Subcutaneous abdominal adipose tissue (tissue), 5 donors: Measurements from ENCODE around the gene ZFAND3.

Experiments used
- H3K27ac ChIP-seq: one replicate; pipeline ENCODE4 v1.7.0; 2013; ENCODE audit warnings: low read depth, mild to moderate bottlenecking, inconsistent platforms, low read length, moderate library complexity
- H3K27me3 ChIP-seq, 5 donors: one replicate each; pipeline ENCODE4 v1.7.0; 2013; ENCODE audit warnings: low read length in 5 of 5, inconsistent platforms in 1 of 5; ENCODE audit not compliant: control insufficient read depth in 5 of 5, insufficient read depth in 4 of 5
- H3K36me3 ChIP-seq, 5 donors: one replicate each; pipeline ENCODE4 v1.7.0; 2013; ENCODE audit warnings: low read length in 5 of 5; ENCODE audit not compliant: control insufficient read depth in 5 of 5, insufficient read depth in 5 of 5
- H3K4me1 ChIP-seq, 5 donors: one replicate each; pipeline ENCODE4 v1.7.0; 2013; ENCODE audit warnings: low read length in 5 of 5, mild to moderate bottlenecking in 3 of 5, moderate library complexity in 1 of 5; ENCODE audit not compliant: control insufficient read depth in 5 of 5, insufficient read depth in 5 of 5
- H3K4me3 ChIP-seq, 5 donors: one replicate each; pipeline ENCODE4 v1.7.0; 2013; ENCODE audit warnings: low read length in 5 of 5, low read depth in 1 of 5
- H3K9ac ChIP-seq, 5 donors: one replicate each; pipeline ENCODE4 v1.7.0; 2013; ENCODE audit warnings: low read length in 5 of 5, mild to moderate bottlenecking in 4 of 5, moderate library complexity in 3 of 5
- H3K9me3 ChIP-seq, 5 donors: one replicate each; pipeline ENCODE4 v1.7.0; 2013; ENCODE audit warnings: low read length in 5 of 5; ENCODE audit not compliant: control insufficient read depth in 5 of 5
- donor health status: healthy.
- donor health status: healthy.
- donor health status: healthy.
- donor health status: healthy.
- donor health status: healthy.

Gene ZFAND3

DNA sequence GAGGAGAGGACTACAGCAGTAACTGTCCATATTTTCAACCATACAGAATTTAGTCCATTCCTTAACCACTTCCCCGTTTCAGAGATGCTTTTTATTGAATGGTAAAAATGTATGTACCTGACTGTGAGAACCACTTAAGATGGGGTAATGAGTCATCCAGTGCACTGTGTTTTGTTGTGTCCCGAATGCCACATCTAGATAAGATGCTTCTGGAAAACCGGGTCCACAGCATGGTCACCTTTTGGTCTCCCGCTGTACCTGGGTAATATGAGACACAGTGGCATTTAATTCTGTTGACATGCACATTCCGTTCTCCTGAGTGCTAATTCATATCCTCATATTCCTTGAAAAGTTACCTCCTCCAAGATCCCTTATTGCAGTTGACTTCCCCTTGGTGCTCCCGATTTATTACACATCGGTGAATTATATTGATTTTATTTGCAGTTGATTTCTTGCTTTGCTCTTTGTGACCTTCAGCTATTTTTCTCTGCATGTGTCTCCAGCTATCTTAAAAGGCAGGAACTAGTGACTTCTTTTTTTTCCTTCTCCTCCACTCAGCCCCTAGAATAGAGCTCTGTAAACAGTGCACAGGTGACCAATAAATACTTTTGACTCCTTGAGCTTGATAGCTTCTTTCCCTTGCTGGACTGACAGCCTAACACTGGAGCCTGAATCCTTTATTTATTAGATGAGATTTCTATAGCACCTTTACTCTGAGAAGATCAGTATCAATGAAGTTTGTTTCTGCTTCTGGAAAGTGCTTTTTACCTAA, 314.6 kb downstream of the ZFAND3 start:
- no peaks in the 10 kb centered on the region for H3K27me3 ChIP-seq
- no peak overlapping the region for H3K4me3 ChIP-seq
- peaks cover 3 to 11% (median 4%) of the 10 kb centered on the region in 5 donors for H3K4me1 ChIP-seq
- no peaks in the 10 kb centered on the region for H3K9me3 ChIP-seq
- no peak overlapping the region for H3K9ac ChIP-seq
- H3K27ac ChIP-seq: no peak overlapping the region
- H3K36me3 ChIP-seq: peaks cover 0 to 3% (median 2%) of the 10 kb centered on the region in 5 donors

DNA sequence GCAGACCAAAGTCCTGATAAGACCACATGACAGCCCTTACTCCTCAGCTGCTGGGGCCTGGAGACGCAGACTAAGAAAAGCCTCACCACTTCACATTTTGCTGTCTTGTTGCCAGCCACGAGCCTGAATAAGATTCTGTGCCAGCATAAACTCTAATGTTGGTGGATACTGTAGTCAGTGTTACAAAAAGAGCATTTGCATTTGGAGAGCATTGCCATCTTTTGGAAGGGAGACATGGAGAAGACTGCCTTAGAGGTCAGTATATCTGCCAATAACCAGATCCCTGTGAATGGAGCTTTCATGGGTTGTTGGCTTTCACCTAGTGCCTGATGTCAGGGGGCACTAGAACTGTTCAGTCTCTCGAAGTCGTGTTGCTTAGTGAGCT, 315.2 kb downstream of the ZFAND3 start:
- H3K9me3 ChIP-seq: no peaks in the 10 kb centered on the region
- no peaks in the 10 kb centered on the region for H3K27me3 ChIP-seq
- peaks cover 0 to 3% (median 2%) of the 10 kb centered on the region in 5 donors for H3K36me3 ChIP-seq
- H3K9ac ChIP-seq: no peak overlapping the region
- H3K4me1 ChIP-seq: peaks cover 3 to 11% (median 4%) of the 10 kb centered on the region in 5 donors
- H3K4me3 ChIP-seq: no peak overlapping the region
- H3K27ac ChIP-seq: no peak overlapping the region

DNA sequence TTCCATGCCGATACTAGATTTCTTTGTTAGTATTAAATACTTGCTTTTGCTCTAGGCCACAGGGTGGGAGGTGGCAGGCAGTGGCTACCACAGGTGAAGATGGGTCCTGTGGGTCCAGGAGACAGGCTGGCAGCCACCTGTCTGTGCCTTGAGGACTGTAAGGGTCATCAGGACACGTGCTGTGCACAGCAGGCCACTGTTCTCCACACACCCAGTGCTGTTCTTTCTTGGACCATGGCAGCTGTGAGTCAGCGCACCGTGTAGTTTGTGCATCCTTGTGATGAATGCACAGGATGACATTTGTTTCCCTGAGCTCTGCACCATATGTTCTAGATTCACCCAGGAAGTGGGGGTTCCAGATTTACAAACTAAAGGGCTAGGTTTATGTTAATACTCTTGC, 317.0 kb downstream of the ZFAND3 start:
- no peak overlapping the region for H3K9ac ChIP-seq
- H3K27ac ChIP-seq: no peak overlapping the region
- H3K27me3 ChIP-seq: no peaks in the 10 kb centered on the region
- H3K9me3 ChIP-seq: no peaks in the 10 kb centered on the region
- H3K36me3 ChIP-seq: peaks cover 0 to 3% (median 3%) of the 10 kb centered on the region in 5 donors
- no peak overlapping the region for H3K4me3 ChIP-seq
- H3K4me1 ChIP-seq: peaks cover under 1 to 10% (median 1%) of the 10 kb centered on the region in 5 donors

DNA sequence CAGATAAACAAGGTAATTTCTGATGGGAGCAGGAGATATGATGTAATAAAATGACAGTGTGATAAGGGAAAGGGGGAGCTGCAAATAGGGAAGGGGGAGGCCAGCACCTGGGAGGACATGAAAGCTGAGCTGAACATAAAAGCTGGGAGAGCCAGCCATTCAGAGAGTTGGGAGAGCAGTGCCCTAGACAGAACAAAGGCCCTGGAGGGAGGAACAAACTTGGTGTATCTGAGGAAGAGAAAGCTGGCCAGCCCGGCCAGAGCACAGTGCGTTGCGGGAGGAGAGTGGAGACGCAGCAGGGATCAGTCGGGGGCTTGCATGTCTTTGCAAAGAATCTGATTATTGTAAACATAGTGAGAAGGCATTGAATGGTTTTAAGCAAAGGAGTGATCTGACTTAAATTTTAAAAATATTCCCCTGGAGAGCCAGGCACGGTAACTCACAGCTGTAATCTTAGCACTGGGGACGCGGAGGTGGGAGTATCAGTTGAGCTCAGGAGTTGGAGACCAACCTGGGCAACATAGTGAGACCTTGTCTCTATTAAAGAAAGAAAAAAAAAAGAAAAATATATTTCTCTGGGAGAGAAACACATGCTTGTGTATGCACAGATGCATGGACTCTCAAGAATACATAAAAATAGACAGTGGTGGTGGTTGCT, 318.2 kb downstream of the ZFAND3 start:
- Histone ChIP-seq H3K36me3 (peaks cover 2 to 6% (median 3%) of the 10 kb centered on the region in 5 donors), H3K4me3 (no peak overlapping the region), H3K27ac (no peak overlapping the region), H3K27me3 (no peaks in the 10 kb centered on the region), H3K4me1 (peaks cover 0 to 3% (median 0%) of the 10 kb centered on the region in 5 donors), H3K9ac (no peak overlapping the region), H3K9me3 (no peaks in the 10 kb centered on the region)

DNA sequence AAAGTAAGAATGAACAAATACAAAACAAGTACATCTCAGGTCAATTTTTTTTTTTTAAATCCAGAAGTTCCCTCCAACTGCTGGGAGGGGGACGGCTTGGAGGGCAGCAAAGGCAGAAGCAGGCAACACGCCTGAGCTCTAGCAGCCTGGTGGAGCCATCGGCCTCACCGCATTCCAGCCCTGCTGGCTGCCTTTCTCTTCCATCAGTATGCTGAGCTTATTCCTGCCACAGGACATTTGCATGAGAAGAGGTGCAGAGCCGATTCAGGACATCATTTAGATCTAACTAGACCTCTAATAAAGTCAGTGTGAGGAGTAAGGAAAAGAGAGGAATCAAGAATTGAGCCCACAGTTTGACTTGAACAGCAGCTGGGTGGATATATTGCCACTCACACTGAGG, 318.8 kb downstream of the ZFAND3 start:
- H3K27me3 ChIP-seq: no peaks in the 10 kb centered on the region
- H3K27ac ChIP-seq: no peak overlapping the region
- no peaks in the 10 kb centered on the region for H3K9me3 ChIP-seq
- no peak overlapping the region for H3K9ac ChIP-seq
- no peak overlapping the region for H3K4me3 ChIP-seq
- H3K4me1 ChIP-seq: peaks cover 0 to 8% (median 0%) of the 10 kb centered on the region in 5 donors
- H3K36me3 ChIP-seq: peaks cover 2 to 6% (median 3%) of the 10 kb centered on the region in 5 donors

DNA sequence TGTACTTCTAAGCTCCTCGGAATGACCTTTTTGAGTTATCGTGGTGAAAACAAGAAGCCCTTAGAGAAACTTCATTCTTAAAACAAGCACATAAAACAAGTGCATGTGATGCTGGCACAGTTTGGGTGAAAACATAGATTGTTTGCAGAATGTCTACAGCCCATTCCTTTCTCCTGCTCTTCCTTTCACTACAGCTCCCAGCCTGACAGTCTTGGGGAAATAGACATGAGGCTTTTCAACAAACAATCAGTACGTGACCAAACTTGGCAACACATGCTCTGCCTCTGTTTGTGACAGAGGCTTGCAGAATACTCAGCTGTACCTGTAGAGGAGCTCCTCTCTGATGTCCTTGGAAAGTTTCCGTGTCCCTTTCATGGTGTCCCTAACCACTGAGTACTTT, 321.6 kb downstream of the ZFAND3 start:
- peaks cover 0 to 9% (median 0%) of the 10 kb centered on the region in 5 donors for H3K4me1 ChIP-seq
- no peak overlapping the region for H3K27ac ChIP-seq
- H3K27me3 ChIP-seq: no peaks in the 10 kb centered on the region
- H3K9ac ChIP-seq: no peak overlapping the region
- no peaks in the 10 kb centered on the region for H3K9me3 ChIP-seq
- peaks cover 2 to 6% (median 3%) of the 10 kb centered on the region in 5 donors for H3K36me3 ChIP-seq
- no peak overlapping the region for H3K4me3 ChIP-seq

DNA sequence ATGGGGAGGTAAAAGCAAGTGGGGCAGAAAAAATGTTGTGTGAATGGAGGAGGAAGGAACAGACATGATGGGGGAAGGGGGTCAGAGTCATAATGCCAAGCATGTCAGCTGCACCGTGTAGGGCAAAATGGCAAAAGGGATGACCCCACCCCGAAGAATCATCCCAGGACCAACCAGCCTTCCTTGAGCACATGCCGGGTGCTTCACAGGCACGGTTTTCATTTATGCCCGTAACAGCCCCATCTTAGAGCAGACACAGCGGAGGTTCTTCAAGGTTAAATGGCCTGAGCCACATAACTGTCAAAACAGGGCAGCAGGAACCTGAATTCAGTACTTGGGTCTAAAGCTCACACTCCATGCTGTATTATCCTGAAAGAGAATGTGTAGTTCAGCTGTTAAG, 322.2 kb downstream of the ZFAND3 start:
- no peak overlapping the region for H3K27ac ChIP-seq
- H3K9ac ChIP-seq: no peak overlapping the region
- H3K4me1 ChIP-seq: peaks cover 0 to 9% (median 0%) of the 10 kb centered on the region in 5 donors
- no peaks in the 10 kb centered on the region for H3K9me3 ChIP-seq
- H3K27me3 ChIP-seq: no peaks in the 10 kb centered on the region
- peaks cover 2 to 7% (median 3%) of the 10 kb centered on the region in 5 donors for H3K36me3 ChIP-seq
- no peak overlapping the region for H3K4me3 ChIP-seq

DNA sequence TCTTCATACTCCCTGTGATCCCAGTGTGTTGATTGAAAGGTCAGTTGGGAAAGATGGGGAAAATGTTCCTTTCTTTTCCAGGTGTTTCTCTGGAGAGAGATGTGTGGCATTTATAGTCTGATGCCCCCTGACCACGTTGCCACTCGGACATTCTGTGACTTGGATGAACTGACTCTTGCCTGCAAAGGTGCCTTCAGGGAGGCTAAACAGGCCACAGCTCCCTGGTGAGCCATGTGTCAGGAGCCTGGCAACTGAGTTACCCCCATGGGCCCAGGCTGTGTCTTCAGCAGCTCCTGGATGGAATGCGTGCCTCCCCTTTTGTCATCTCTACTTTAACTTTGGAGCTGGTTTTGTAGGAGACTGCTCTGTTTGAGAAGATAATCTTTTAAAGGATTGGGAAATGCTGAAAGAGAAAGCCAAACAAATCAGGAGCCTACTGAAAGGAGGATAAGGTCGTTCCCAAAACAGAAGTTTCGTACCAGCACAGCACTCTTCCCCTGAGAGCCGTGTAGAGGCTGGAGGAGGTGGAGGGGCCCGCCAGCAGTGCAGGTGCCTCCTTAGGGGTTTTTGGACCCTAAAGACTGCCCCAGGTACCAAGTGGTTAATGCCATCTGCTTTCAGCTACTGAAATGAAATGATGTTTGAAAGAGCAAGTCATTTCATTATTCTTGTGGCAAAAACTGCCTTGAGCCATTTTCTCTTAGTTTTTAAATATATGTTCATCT, 322.8 kb downstream of the ZFAND3 start:
- peaks cover 0 to 9% (median 0%) of the 10 kb centered on the region in 5 donors for H3K4me1 ChIP-seq
- H3K36me3 ChIP-seq: peaks cover 2 to 7% (median 3%) of the 10 kb centered on the region in 5 donors
- no peaks in the 10 kb centered on the region for H3K27me3 ChIP-seq
- no peak overlapping the region for H3K4me3 ChIP-seq
- H3K27ac ChIP-seq: no peak overlapping the region
- no peak overlapping the region for H3K9ac ChIP-seq
- H3K9me3 ChIP-seq: no peaks in the 10 kb centered on the region

DNA sequence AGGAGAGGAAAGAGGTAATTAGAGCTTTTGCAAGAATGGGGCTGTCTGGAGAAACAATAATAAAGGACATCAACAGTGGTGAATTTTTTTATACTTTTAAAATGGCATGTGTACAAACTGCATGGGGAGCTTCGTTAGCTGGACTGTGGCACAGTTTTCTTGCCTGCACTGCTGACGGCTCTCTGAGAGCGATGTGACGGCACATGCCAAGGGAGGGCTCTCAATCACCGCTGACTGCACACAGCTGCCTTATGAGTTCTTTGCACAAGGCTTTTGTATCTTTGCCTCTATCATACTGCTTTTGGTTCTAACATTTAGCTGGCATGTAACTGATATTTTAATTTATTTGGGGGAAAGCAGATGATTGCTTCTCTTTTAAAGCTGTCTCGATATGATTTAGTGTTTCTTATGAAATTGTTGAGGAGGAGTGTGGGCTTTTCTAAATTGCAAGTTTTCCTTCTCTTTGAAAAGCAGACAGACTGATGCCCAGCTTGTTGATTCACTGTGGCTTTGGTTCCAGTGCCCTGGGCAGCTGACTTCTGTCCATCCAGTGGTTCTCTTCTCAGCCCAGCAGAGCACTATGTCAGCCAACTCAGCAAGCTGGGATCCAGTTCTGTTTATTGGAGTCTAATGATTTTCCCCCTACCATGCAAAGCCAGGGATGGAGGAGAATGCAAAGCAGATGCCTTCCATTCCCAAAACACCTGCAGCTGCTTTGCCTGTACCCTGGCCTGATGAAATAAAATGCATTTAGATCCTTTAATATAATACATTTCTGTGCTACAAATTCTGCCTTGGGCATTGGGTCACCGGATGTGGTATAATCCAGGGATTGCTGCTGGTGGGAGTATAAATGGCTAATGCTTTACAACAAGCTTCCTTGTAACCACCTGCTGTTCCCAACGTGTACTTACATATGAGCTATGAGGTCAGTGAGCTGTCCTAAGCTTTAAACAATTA, 323.9 kb downstream of the ZFAND3 start:
- H3K9ac ChIP-seq: no peak overlapping the region
- peaks cover 0 to 9% (median 0%) of the 10 kb centered on the region in 5 donors for H3K4me1 ChIP-seq
- no peak overlapping the region for H3K27ac ChIP-seq
- no peaks in the 10 kb centered on the region for H3K27me3 ChIP-seq
- peaks cover 2 to 7% (median 3%) of the 10 kb centered on the region in 5 donors for H3K36me3 ChIP-seq
- no peaks in the 10 kb centered on the region for H3K9me3 ChIP-seq
- no peak overlapping the region for H3K4me3 ChIP-seq
